ENCODE results near the gene PTGER1. TPM values are rescaled to one million over a fixed set of nuclear protein-coding genes. Genes with fewer than 3 reads are reported as not detected.

Gene PTGER1
- total and polyA plus RNA-seq, 2 donors (not counting 3 experiments of a cell fraction or from before 2014, with no cell fraction given) = 0.21 to 0.40 TPM

- FAIRE-seq = no peak
- intact Hi-C loops (cut with micrococcal nuclease) (no loop called here), dilution Hi-C loops (cut with MboI; ENCODE audit: extremely low pct_ligation_motif_present, low sequenced_read_pairs) (no loop called here)
- no peak overlapping the region for H3K9ac ChIP-seq (replicated peaks; ENCODE audit: extremely low read depth, insufficient read depth, low read length)
- BruUV-seq (replicated peaks) = no TSS peak
- H3K79me2 ChIP-seq (ENCODE audit: control insufficient read depth, insufficient read depth, low read length) = peaks cover 73% of the 10 kb centered on the region
- TF ChIP-seq MYC (IDR thresholded peaks at IDR 0.05; ENCODE audit: low read depth, low read length) (no peak), FOS (IDR thresholded peaks at IDR 0.05; ENCODE audit: borderline replicate concordance, insufficient read depth, low read length) (no peak), GATA2 (IDR thresholded peaks at IDR 0.05; ENCODE audit: insufficient read depth, insufficient read length, low read depth, low read length) (no peak), JUN (IDR thresholded peaks at IDR 0.05; ENCODE audit: borderline replicate concordance, insufficient read depth, insufficient read length, low read depth) (no peak), POLR2AphosphoS5 (IDR thresholded peaks at IDR 0.05; ENCODE audit: insufficient read depth, low read depth, low read length) (no peak), POLR2A (IDR thresholded peaks at IDR 0.05; ENCODE audit: low read depth, low read length) (no peak), EZH2 (IDR thresholded peaks at IDR 0.05; ENCODE audit: borderline replicate concordance, low read depth, low read length, severe bottlenecking) (no peak)
- TF ChIP-seq, protein P1, sequence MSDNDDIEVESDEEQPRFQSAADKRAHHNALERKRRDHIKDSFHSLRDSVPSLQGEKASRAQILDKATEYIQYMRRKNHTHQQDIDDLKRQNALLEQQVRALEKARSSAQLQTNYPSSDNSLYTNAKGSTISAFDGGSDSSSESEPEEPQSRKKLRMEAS (IDR thresholded peaks at IDR 0.05; ENCODE audit: insufficient read depth, insufficient read length) = no peak
- TF ChIP-seq, protein P2, sequence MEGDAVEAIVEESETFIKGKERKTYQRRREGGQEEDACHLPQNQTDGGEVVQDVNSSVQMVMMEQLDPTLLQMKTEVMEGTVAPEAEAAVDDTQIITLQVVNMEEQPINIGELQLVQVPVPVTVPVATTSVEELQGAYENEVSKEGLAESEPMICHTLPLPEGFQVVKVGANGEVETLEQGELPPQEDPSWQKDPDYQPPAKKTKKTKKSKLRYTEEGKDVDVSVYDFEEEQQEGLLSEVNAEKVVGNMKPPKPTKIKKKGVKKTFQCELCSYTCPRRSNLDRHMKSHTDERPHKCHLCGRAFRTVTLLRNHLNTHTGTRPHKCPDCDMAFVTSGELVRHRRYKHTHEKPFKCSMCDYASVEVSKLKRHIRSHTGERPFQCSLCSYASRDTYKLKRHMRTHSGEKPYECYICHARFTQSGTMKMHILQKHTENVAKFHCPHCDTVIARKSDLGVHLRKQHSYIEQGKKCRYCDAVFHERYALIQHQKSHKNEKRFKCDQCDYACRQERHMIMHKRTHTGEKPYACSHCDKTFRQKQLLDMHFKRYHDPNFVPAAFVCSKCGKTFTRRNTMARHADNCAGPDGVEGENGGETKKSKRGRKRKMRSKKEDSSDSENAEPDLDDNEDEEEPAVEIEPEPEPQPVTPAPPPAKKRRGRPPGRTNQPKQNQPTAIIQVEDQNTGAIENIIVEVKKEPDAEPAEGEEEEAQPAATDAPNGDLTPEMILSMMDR (IDR thresholded peaks at IDR 0.05; ENCODE audit: extremely low read depth in 1 of 2, insufficient read depth in 1 of 2, low read depth in 1 of 2, low read length in 2 of 2) = no peak
- peaks cover 0 to 11% of the 10 kb centered on the region in 2 experiments for H3K36me3 ChIP-seq (ENCODE audit: control insufficient read depth in 2 of 2, extremely low read depth in 1 of 2, insufficient read depth in 2 of 2, low read length in 2 of 2)
- no peak for DNase-seq (ENCODE audit: low read depth, low spot score)
- H3K9me3 ChIP-seq (replicated peaks; ENCODE audit: control insufficient read depth, insufficient read depth, low read length) = no peaks in the 10 kb centered on the region
- no peak overlapping the region for H3K4me3 ChIP-seq (replicated peaks in 1 of 3; ENCODE audit: insufficient read depth in 1 of 3, low read depth in 1 of 3, low read length in 3 of 3)
- no peak overlapping the region for H2AFZ ChIP-seq (ENCODE audit: low read depth, low read length)
- H3K4me1 ChIP-seq (ENCODE audit: control insufficient read depth, extremely low read depth, insufficient read depth, low read length) = peaks cover 48% of the 10 kb centered on the region
- H3K4me2 ChIP-seq (ENCODE audit: insufficient read depth, low read length) = no peak overlapping the region
- no peaks in the 10 kb centered on the region for H3K27me3 ChIP-seq (ENCODE audit: control insufficient read depth in 2 of 2, insufficient read depth in 2 of 2, low read length in 2 of 2)
- no peaks in the 10 kb centered on the region for H4K20me1 ChIP-seq (replicated peaks; ENCODE audit: control insufficient read depth, extremely low read depth, insufficient read depth, low read length)
- H3K9me1 ChIP-seq (replicated peaks; ENCODE audit: control insufficient read depth, extremely low read depth, insufficient read depth, low read length) = no peaks in the 10 kb centered on the region
- H3K27ac ChIP-seq (ENCODE audit: insufficient read depth, low read depth, low read length) = no peak overlapping the region
- CTCF ChIA-PET = no interaction called here
- POLR2A ChIA-PET = no interaction called here
These were observed 37.5 kb downstream of the PTGER1 start for GRCh38 chr19:14437578-14438140.
